CD4-positive, alpha-beta T cell treated with Interleukin-6 for 4 hours (primary cell): Measurements from ENCODE around the gene EDN2.
A peak's percentile ranks its signal among the peaks of the same experiment; 100 is the strongest.

Experiments
- DNase-seq: peaks from one replicate; pipeline ENCODE4 v3.0.0-alpha.2; 2020; ENCODE audit warnings: mixed read lengths

The EDN2 gene

DNA sequence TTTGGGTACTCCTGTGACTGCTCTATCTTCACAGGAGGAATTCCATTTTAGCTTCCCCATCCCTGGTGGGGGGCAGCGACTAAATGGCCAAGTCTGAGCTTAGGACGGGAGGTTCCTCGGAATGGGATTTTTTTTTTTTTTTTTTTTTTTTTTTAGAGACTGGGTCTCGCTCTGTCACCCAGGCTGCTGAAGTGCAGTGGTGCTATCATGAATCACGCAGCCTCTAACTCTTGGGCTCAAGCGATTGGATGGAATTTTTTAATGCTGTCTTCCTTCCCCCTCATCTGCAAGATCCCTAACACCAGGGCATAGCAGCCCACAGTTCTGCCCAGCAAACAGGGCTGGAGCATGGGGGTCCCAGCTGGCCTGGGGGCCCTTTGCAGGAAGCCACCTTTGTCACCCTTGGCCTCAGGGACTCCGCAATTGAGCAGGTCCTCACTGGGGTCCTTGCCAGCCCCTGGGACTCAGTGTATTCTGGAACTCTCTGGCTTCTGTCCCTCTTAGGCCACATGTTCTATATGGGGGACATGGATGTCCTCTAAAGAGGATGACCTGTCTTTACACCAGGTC, 13.1 kb upstream of the EDN2 start:
- no peak for DNase-seq

DNA sequence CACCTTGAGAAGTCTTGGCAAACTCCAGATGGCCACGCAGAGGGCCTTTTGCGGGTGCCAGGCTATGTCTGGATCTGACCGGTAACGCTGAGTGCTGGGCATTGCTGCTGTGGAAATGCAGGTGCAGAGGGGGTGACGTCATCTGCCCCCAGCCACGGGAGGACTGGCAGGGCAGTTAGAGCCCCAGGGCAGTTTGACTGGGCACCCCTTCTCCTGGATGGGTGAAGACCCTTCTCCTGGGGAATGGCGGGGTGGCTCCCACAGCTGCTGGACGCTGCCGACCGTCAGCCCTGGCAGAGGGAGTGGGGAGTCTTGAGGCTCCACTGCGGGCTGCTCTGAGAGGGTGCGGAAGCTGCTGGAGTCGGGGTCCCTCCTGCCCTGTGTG, 12.6 kb upstream of the EDN2 start:
- DNase-seq = no peak

DNA sequence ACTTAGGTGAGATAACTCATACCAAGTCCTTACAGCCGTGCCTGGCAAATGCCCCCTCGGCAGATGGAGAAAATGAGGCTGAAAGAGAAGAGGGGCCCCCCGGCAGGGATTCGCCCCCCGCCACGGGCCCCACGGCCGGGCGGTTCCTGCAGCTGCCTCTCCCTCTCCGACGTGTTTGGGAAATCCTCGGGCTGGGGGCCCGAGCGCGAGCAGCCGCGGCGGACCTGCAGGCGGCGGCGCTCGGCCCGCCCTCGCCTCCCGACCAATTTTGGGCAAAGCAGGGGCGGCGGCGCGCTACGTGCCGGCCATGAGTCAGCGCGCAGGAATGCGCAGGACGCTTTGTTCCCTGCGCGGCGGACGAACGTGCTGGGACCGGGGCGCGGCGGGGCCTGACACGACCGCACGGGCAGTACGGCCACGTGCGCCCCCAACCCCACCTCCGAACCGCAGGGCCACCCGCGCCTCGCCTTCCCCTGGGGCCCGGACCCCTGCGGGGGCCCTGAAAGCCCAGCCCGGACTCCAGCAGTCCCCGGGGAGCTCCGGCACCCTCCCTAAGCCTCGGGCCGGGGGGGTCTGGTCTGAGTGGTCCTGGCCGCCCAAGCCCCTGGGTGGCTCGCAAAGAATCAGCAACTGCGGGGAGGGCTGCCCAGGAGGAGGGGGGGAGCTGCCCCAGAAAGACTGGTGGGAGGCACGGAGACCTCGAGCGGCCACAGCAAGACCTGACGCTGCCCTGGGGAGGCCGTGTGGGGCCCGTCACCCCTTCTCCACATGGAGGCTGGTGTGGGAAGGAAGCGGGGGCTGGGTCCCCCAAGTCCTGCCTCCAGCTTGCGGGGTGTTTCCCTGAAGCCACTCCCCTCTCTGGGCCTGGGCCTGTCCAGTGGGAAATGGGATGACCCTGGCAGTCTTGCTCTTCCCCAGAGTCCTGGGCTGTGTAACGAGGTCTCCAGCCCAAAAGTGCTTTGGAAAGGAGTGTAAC, 11.9 kb upstream of the EDN2 start:
- no peak for DNase-seq

DNA sequence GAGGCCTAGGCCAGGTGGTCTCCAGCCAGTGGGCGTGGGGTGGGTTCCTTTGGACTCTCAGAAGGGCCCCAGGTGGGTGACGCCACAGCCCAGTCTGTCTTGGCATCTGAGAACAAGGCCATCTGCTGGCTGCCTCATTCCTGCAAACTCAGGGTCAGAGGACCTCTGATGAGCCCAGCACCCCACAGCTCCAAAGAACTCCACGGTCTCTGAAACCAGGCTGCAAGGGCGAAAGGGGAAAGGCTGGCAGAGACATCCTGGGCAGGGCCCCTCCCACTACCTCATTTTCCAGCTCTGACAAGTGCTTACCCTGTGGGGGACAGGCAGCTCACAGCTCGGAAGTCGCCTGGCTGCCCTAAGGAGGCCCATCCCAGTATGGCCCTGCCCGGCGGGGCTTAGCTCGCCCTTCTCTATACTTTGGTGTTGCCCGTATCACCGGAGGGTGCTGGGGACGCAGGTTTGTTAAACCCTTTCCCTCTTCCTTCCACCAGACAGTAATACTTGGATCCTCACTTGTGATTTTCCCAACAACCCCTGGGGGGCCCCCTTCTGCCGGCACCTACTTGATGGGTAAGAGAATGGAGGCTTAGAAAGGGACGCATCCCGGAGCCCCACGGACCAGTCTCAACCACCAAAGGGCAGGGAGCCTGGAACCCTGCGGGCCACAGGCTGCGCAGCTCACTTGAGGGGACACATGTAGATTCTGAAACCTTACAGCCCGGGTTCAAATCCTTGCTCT, 10.9 kb upstream of the EDN2 start:
- no peak for DNase-seq

DNA sequence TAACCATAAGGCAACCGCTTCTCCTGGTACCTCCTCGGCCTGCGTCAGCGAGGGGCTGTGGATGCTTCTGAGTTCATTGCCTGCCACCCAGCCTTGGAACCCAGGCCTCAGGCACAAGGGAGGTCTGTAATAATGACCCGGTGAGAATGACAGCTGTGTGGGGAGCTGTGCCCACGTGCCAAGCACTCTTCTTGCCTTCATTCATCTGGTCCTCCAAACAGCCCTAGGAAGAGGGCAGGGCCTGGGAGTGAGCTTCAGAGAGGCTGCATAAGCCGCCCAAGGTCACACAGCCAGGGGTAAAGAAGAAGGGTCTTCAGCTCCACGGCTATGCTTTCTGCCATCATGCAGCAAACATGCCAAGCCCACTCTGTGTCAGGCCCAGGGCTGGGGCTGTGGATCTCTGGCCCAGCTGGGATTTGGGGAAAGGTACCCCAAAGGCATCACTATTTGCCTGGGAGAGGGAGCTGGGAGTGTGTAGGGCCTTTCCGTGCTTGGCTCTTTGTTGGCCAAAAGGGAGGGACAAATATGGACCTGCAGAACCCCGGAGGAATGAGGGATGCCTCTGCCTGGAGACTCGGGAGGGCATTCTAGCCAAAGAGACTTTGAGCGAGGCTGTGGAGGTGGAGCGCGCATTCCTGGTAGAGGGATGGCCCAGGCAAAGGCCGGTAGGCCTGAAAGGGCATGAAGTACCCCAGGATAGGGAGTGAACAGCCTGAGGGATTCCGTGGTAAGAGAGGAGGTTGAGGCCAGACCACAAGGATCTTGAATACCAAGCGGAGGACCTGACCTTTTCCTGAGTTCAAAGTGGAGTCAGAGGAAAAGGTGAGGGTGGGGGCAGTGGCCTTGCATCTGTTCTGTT, 10.1 kb upstream of the EDN2 start:
- no peak for DNase-seq

DNA sequence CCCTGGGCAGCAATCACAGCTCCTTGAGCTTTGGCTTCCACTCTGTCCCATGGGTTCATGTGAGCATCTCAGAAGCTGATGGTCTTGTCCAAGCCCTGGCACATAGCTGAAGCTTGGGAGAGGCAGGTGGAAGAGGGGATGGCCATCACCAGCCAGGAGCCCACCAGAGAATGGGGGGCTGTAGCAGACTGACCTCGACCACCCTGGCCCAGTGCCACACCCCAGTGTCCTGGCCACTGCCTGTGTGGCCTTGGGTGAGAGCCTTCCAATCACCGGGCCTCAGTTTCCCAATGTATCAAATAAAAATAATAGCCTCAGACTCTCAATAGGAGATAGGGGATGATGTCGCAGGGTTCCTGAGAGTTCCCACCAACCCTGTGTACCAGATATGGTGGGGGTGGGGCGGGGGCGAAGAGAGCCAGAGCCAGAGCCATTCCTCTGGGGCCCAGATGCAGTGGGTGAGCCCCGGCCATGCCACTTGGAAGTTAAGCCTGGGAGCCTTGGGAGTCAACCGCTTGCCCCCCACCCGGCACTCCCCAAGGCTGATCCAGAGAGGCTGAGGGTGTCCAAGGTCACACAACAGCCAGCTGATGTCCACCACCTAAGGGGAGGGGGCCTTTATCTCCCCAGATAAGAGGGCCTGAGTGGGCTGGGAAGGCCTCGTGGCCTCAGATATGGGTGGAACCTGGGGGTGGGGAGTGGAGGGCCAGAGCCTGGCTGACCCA, 9.3 kb upstream of the EDN2 start:
- no peak for DNase-seq

DNA sequence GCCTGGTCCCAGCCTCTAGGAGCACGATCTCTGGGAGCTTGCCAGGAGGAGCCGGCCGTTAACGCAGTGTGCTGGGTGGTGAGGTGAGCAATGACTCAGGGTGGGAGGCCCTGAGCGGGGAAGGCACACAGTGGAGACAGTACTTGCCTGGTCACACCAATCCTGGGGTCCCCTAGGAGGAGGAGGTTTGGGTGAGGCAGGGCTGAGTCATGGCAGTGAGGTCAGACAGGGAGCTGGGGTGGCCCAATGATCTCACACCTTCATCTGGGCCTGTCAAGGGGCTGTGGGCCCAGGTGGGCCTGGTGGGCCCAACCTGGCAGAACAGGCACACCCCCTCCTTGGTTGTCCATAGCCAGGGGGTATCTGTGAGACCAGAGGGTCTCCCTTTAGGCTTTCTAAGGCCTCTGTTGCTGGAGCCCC, 8.6 kb upstream of the EDN2 start:
- no peak for DNase-seq

DNA sequence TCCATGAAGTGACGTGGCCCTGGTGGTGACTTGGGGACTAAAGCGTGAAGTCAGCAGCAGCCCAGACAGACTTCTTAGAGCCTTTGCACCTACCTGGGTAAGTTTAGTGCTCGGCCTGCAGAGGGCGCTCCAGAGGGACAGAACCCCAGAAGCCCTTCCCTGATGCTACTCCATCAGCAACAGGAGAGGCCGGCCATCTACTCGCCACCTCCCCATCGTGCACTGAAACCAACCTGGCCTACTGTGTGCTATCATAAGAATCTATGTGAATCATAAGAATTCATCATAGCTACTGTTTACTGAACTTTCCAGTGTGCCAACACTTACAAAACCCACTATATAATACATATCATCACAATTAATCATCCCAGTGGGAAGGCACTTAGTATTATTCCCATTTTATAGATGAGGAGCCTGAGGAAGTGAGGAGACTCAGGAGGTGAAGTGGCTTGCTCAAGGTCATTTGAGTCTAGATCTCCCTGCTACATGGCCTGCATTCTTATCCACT, 7.9 kb upstream of the EDN2 start:
- peak; percentile 17 for DNase-seq

DNA sequence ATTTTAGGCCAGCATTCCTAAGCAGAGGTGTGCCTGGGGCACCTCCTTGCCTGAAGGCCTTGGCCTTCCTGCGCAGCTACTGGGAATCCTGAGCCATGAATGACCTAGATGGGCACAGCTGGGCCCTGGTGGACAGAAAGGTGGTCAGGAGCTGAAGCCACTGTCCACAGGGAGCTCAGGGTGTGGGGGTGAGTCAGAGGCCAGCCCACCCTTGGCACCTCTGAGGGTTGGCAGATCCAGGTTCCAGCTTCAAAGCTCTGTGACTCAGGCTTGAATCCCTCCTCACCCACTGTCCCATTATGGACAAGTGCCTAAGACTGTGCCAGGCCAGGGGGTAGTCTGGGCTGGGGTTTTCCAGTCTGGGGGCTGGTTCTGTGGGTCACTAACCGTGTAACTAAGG, 6.4 kb upstream of the EDN2 start:
- no peak for DNase-seq

DNA sequence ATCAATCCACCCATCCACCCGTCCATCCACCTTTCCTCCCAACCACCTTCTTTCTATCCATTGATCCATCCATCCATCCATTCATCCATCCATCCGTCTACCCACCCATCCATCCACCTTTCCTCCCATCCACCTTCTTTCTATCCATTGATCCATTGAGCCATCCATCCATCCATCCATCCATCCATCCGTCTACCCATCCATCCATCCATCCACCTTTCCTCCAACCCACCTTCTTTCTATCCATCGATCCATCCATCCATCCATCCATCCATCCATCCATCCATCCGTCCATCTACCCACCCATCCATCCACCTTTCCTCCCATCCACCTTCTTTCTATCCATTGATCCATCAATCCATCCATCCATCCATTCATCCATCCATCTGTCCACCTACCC, 5.1 kb upstream of the EDN2 start:
- no peak for DNase-seq

DNA sequence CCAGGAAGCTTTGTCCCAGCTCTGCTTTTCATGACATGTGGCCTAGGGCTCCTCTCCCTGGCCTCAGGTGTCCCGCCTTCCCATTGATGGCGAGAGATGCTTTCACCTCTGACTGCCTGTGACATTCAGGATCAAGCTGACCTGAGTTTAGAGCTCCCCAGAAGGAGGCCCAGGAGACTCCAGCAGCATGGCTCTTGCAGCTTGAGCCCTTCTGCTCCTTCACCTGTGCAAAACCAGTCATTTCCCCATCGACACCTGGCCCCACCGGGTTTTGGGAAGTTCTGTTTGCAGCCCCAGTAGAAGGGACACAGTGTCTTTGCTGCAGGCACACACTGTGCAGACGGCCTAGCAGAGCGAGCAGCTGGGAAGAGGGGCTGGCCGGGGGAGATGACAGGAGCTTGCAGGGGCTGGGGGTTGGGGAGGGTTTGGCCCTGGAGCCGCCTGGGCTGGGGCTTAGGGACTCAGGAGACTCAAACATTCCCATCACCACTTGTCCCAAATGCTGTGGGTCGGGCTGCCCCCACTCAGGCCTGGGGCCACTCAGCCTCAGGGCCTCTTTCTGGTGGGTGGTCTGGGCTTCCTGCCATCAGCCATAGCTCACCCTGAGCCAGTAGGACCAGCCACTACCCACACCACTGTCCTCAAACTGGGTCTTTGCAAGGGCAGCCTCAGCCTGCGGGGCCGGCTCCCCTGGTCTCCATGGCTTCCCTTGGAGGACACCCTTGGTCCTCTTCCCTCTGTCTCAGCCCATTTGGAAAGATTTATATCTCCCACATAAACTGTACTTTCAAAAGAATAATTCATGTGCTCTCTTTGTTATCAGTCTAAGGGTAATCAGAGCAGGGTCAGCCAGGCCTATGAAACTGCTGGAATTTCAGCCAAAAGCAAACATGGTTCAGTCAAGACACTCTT, 3.8 kb upstream of the EDN2 start:
- no peak for DNase-seq

DNA sequence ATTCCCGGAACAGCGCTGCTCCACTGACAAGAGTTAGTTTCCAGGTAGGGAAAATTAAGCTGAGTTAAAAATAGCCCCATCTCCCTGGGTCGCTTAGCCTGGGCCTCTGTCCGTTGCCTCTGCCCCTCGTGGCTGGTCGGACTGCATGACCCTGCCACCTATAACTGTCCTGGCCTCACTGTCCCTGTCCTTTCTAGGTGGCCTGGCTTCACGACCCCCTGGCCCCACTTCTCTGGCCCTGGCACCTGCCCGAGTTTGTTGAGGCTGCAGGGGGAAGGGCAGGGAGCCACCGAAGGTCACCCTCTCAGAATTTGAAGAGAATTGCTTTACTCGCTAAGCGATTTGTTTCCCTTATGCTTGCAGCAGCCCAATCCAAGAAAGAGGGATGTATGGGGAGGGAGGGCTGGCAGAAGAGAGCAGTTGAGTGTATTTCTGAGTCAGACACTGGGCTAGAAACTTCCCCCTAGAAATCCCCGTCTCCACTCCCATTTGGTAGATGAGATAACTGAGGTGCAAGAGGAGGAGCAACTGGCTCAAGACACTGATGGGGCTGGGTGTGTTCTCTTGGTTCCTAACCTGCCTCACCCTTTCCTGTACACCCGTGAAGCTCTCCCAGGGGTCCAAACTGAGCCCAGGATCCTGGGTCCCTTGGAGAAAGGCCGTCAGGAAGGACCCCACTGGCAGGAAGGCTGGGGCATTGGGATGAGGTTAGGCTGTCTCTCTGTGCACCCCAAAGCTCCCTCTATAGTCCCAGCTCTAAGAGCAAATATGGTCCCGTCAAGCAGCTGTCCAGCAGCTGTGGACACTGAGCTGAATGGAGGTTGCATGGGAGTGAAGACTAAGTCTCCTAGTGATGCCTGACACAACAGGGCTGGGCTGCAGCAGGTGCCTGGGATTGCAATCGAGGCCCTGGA, 2.9 kb upstream of the EDN2 start:
- no peak for DNase-seq

DNA sequence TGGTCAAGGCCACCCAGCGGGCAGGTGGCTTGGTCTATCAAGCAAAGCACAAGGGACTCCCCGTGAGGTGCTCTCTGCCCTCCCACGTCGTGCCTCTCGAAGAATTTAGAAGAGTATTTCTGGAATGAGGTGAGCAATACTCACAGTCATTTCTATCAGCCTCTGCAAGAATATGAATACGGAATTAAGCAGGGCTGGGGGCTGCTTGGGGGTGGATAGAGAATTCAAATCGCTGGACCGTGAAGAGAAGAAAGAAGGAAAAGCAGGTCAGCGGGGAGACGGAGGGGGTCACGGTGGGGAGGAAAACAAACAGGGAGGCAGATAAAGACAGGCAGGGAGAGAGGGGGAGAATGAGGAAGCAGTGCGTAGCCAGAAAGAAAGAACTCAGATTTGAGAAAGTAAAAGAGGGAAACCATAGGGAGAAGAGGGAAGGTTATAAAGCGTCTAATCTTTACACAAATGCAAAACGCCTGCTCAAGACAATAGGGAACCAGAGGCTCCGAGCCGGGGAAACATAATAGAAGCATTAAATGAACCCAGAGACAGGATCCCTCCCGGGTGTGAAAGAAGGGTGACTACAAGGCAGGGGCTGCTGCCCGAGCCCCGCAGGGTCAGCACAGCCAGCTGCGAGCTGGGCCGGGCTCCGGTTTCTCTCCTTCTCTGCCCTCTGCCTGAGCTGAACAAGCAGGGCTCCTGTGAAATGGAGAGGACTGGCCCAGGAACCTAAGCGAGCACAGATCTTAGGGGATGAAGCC, 2.1 kb upstream of the EDN2 start:
- no peak for DNase-seq

DNA sequence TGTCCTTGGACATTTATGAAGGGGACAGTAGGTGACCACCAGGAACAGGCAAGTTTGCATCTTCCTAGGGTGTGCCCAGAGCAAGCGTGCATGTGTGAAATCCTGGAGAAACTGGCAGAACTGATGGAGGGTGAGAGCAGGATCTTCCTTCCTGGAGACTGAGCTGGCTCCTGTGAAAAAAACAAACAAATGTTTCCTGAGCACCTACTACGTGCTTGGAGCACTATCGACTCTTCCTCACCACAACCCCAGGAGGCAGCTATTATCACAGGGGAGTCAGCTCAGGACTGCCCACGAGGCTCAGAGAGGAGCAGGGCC, 1.5 kb upstream of the EDN2 start:
- DNase-seq = no peak

DNA sequence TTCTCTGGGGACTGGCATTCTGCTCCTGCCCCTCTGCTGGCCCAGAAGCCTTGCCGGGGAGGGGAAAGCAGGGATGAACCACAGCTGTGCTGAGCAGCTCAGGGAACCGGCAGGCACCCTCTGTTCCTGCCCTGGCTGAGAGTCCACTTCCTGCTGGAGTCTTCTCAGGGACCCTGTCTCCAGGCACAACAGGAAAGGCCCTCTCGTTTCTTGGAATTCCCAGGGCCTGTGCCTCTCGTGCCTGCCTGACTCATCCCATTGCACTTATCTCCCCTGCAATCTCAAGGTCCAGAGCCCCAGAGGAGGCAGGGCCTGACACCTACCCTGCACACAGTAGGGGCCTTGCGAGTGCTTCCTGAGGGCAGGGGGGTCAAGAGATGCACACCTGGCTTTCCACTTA, 1.1 kb upstream of the EDN2 start:
- DNase-seq = no peak

DNA sequence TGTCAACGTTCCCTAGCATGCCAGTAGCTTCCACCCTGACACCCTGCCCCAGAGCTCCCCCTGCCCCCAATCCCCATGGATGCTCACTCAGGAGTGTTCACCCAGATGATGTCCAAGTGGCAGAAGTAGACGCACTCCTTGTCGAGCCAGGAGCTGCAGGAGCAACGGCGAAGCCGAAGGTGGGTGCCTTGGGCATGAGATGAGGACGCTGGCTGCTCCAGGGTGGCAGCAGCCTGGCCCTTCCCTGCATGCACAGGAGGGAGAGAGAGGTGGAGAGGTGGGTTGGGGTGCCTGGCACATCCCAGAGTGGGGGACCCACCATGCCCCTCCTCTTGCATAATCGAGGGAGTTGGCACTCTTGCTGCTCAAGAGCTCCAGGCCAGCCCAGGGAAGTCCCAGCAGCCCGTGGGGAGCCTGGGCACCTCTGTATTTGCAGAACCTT, 502 bp downstream of the EDN2 start:
- no peak for DNase-seq

DNA sequence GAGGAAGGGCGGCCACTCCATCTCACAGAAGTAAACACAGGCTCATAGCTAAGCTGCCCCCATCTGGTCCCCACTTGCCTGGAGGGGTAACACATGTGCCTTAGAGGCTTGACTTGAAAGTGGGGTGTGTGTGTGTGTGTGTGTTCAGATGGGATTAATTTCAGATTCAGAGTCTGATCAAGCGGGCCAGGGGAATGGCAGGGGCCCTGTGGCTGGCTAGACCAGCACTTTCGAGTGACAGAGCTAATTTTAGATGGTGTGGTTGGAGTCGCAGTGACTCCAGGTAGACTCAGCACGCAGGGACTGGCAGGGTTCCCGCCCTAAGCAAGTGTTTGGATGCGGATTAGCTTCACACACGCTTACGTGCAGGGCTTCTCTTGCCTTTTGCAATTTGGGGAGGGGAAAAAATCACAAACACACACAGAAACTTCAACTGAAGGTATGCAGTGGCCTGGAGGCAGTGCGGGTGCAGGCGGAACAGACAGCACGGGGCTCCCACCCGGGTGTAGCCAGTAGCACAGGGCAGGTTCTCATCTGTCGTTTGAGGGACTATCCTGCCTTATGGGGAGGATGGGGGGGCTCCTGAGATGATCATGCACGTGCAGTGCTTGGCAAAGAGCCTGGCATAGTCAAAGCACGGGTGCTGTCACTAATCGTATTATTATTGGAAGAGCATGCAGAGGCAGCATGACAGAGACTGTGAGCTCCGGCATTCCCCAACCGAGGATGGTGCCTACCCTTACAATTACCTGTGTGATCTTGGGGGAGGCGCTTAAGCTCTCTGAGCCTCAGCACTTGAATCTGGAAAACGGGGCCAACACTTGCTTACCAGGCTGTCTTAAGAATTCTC, 1.3 kb downstream of the EDN2 start:
- DNase-seq = no peak
